Esophagus squamous epithelium (tissue), 4 donors: ENCODE data around the gene ZNF350. TPM values are rescaled to one million over a fixed set of nuclear protein-coding genes. Genes with fewer than 3 reads are reported as not detected.

ENCODE experiments used
- total RNA-seq, 4 donors: library from RNA; depleted of rRNA; stranded (reverse); fragments of >200 nt; gene quantifications; one replicate each; pipeline ENCODE4 v1.1.0, GENCODE V29; 2016

ZNF350 gene
- total RNA-seq, 4 donors from 2014 or later: 2.9 to 12.6 (median 6.6) TPM

Other genes with a start within 250 kb of the ZNF350 start
- 1 to 10 TPM in 3 of 4 donors, not detected in 1; 1.7 to 6.2 (median 4.4) TPM for gene FPR1, start 235.0 kb downstream of the ZNF350 start, total RNA-seq
- gene FPR2, start 225.7 kb downstream of the ZNF350 start, total RNA-seq: 1 to 10 TPM in 1 of 4 donors, under 1 TPM in 1, not detected in 2; 0.79 to 2.2 TPM
- 1 to 10 TPM in 3 of 4 donors, under 1 TPM in 1; 0.61 to 8.9 (median 3.6) TPM for gene FPR3, start 191.7 kb downstream of the ZNF350 start, total RNA-seq
- 10 to 100 TPM in 1 of 4 donors, 1 to 10 TPM in 3; 2.3 to 13.9 (median 3.3) TPM for gene ZNF577, start 98.9 kb downstream of the ZNF350 start, total RNA-seq
- 10 to 100 TPM in 1 of 4 donors, 1 to 10 TPM in 3; 5.8 to 13.0 (median 7.1) TPM for gene ZNF649, start 81.8 kb downstream of the ZNF350 start, total RNA-seq
- 10 to 100 TPM in 1 of 4 donors, 1 to 10 TPM in 3; 2.9 to 12.0 (median 7.6) TPM for gene ZNF613, start 59.4 kb downstream of the ZNF350 start, total RNA-seq
- gene ZNF615, start 21.4 kb upstream of the ZNF350 start, total RNA-seq: 10 to 100 TPM in 1 of 4 donors, 1 to 10 TPM in 3; 2.8 to 13.9 (median 5.9) TPM
- 1 to 10 TPM; 2.2 to 8.2 (median 4.0) TPM for gene ZNF614, start 41.5 kb upstream of the ZNF350 start, total RNA-seq
- 10 to 100 TPM in 1 of 4 donors, 1 to 10 TPM in 3; 4.3 to 13.7 (median 7.6) TPM for gene ZNF432, start 62.0 kb upstream of the ZNF350 start, total RNA-seq
- gene ZNF841, start 108.9 kb upstream of the ZNF350 start, total RNA-seq: 10 to 100 TPM in 3 of 4 donors, 1 to 10 TPM in 1; 9.0 to 19.5 (median 17.1) TPM
- 1 to 10 TPM; 2.4 to 5.1 (median 3.7) TPM for gene ZNF616, start 153.1 kb upstream of the ZNF350 start, total RNA-seq
- gene ZNF836, start 184.8 kb upstream of the ZNF350 start, total RNA-seq: 1 to 10 TPM; 5.0 to 9.5 (median 7.5) TPM
- 100 to 1,000 TPM; 126 to 225 (median 152) TPM for gene PPP2R1A, start 203.2 kb upstream of the ZNF350 start, total RNA-seq